ENCODE measurements around the gene FKTN. TPM values are rescaled to one million over a fixed set of nuclear protein-coding genes. Genes with fewer than 3 reads are reported as not detected.

The FKTN gene
- total RNA-seq, 1 donor from 2014 or later: 57.7 TPM

- Histone ChIP-seq H2AFZ (replicated peaks) (no peak overlapping the region), H3K36me3 (no peaks in the 10 kb centered on the region), H3K27me3 (peaks cover 92% of the 10 kb centered on the region), H3K4me1 (peaks cover 57% of the 10 kb centered on the region), H4K20me1 (ENCODE audit: low read depth) (peaks cover 14% of the 10 kb centered on the region), H3K27ac (no peak overlapping the region), H3K4me2 (peak overlapping the region; percentile 66), H3K79me2 (ENCODE audit: low read depth) (no peaks in the 10 kb centered on the region), H3K9ac (no peak overlapping the region), H3K9me3 (ENCODE audit: low read depth) (no peaks in the 10 kb centered on the region), H3K4me3 (no peak overlapping the region), H3F3A (ENCODE audit: low read depth) (peaks cover 55% of the 10 kb centered on the region)
- H3K27me3 Mint-ChIP-seq (ENCODE audit: insufficient read depth, low read depth): peaks cover 9% of the 10 kb centered on the region
- no peaks in the 10 kb centered on the region for H3K36me3 Mint-ChIP-seq
- peak; percentile 91 for DNase-seq (ENCODE audit: low spot score)
- peak overlapping the region; percentile 15 for H3K27ac Mint-ChIP-seq
- H3K4me1 Mint-ChIP-seq: peaks cover 53% of the 10 kb centered on the region
- TF ChIP-seq CTCF (IDR thresholded peaks at IDR 0.05) (no peak), EZH2phosphoT487 (IDR thresholded peaks at IDR 0.05) (peak; percentile 87)
- H3K4me3 Mint-ChIP-seq: no peak overlapping the region
- H3K9me3 Mint-ChIP-seq: no peaks in the 10 kb centered on the region
Measured at GRCh38 chr9:105651806-105652205, 93.9 kb downstream of the FKTN start.

GRCh38 chr9:105656131-105656921, 98.4 kb downstream of the FKTN start:
- Histone ChIP-seq H3K27me3 (peaks cover 94% of the 10 kb centered on the region), H3K79me2 (ENCODE audit: low read depth) (no peaks in the 10 kb centered on the region), H3K36me3 (no peaks in the 10 kb centered on the region), H3F3A (ENCODE audit: low read depth) (peaks cover 42% of the 10 kb centered on the region), H2AFZ (replicated peaks) (peak overlapping the region; percentile 95), H4K20me1 (ENCODE audit: low read depth) (peaks cover 16% of the 10 kb centered on the region), H3K4me2 (peak overlapping the region; percentile 98), H3K9ac (no peak overlapping the region), H3K27ac (no peak overlapping the region), H3K4me1 (peaks cover 43% of the 10 kb centered on the region), H3K4me3 (peak overlapping the region; percentile 55), H3K9me3 (ENCODE audit: low read depth) (no peaks in the 10 kb centered on the region)
- peaks cover 9% of the 10 kb centered on the region for H3K9me3 Mint-ChIP-seq
- DNase-seq (ENCODE audit: low spot score): peak; percentile 79
- TF ChIP-seq EZH2phosphoT487 (IDR thresholded peaks at IDR 0.05): peak; percentile 75
- peak; percentile 70 for TF ChIP-seq EZH2 (IDR thresholded peaks at IDR 0.05)
- TF ChIP-seq CTCF (IDR thresholded peaks at IDR 0.05): peak; percentile 49
- peak overlapping the region; percentile 91 for H3K4me3 Mint-ChIP-seq
- peak overlapping the region; percentile 64 for H3K27ac Mint-ChIP-seq
- H3K36me3 Mint-ChIP-seq: peaks cover 13% of the 10 kb centered on the region
- H3K4me1 Mint-ChIP-seq: peaks cover 42% of the 10 kb centered on the region
- H3K27me3 Mint-ChIP-seq (ENCODE audit: insufficient read depth, low read depth): peaks cover 11% of the 10 kb centered on the region

GRCh38 chr9:105658351-105658750, 100.4 kb downstream of the FKTN start:
- H3K4me1 Mint-ChIP-seq: peaks cover 34% of the 10 kb centered on the region
- Histone ChIP-seq H3K4me2 (peak overlapping the region; percentile 32), H3K4me3 (no peak overlapping the region), H3K9ac (no peak overlapping the region), H3F3A (ENCODE audit: low read depth) (peaks cover 28% of the 10 kb centered on the region), H3K27ac (no peak overlapping the region), H3K36me3 (no peaks in the 10 kb centered on the region), H3K27me3 (peaks cover 100% of the 10 kb centered on the region), H2AFZ (replicated peaks) (no peak overlapping the region), H3K4me1 (peaks cover 32% of the 10 kb centered on the region), H4K20me1 (ENCODE audit: low read depth) (peaks cover 10% of the 10 kb centered on the region), H3K9me3 (ENCODE audit: low read depth) (no peaks in the 10 kb centered on the region), H3K79me2 (ENCODE audit: low read depth) (no peaks in the 10 kb centered on the region)
- H3K36me3 Mint-ChIP-seq: peaks cover 28% of the 10 kb centered on the region
- H3K4me3 Mint-ChIP-seq: peak overlapping the region; percentile 73
- H3K27me3 Mint-ChIP-seq (ENCODE audit: insufficient read depth, low read depth): peaks cover 11% of the 10 kb centered on the region
- peak overlapping the region; percentile 38 for H3K27ac Mint-ChIP-seq
- peak; percentile 62 for DNase-seq (ENCODE audit: low spot score)
- TF ChIP-seq EZH2phosphoT487 (IDR thresholded peaks at IDR 0.05) (peak; percentile 48), CTCF (IDR thresholded peaks at IDR 0.05) (no peak), EZH2 (IDR thresholded peaks at IDR 0.05) (no peak)
- H3K9me3 Mint-ChIP-seq: peaks cover 10% of the 10 kb centered on the region
